ENCODE data around the gene AKAP13. TPM values are rescaled to one million over a fixed set of nuclear protein-coding genes. Genes with fewer than 3 reads are reported as not detected.

Gene AKAP13
- total and polyA plus RNA-seq, 2 of the 13 experiments (the other 11 are each of a cell fraction or from before 2014, with no cell fraction given), result 6.7 to 27.1 TPM

DNA sequence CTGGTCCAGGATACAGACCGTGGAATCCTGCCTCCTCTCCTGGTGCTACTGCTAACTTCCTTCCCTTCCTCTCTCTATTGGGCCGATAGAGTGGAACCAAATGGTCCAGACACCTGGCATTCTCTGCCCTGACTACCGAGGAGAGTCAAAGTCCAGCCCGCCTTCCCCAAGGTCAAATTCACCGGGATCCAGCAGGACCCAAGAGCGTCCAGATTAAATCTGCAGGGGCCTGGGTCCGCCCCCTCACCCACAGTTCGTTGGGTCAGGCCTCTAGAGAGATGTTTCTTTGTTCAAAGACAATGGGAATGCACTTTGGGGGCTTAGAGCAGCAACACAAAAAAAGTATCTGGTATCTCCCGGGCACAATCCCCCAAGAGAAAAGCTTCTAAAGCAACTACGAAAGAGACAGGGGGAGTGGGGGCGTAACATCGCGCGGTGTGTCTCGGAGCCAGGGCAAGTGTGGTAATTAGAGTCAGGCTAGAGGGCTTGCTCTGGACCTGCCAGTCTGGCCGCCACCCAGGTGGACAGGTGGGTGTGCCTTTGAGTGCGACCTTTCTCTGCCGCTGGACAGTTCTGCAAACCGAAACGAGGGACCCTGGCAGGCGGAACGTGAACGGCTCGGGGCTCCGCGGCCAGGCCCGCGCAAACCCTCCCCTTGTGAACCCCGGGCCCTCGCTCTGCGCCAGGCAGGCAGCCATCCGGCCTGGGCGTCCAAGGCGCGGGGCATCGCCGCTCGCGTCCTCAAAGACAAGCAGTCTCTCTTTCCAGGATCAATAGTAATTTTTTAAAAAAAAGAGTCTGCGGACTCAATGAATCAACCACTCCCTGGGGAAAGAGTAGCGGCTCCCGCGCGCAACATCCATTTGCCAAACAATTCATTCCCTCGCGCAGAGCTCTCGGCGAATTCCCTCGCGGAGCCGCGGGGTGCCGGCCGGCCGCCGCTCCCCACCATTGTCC is 413.5 kb downstream of the AKAP13 start (continued):
- TF ChIP-seq, protein P1, sequence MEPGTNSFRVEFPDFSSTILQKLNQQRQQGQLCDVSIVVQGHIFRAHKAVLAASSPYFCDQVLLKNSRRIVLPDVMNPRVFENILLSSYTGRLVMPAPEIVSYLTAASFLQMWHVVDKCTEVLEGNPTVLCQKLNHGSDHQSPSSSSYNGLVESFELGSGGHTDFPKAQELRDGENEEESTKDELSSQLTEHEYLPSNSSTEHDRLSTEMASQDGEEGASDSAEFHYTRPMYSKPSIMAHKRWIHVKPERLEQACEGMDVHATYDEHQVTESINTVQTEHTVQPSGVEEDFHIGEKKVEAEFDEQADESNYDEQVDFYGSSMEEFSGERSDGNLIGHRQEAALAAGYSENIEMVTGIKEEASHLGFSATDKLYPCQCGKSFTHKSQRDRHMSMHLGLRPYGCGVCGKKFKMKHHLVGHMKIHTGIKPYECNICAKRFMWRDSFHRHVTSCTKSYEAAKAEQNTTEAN (CRISPR knock-in tag; conservative IDR thresholded peaks at IDR 0.05), result no peak
- no peak for TF ChIP-seq POGZ (CRISPR knock-in tag; IDR thresholded peaks at IDR 0.05)
- TF ChIP-seq TEAD2 (CRISPR knock-in tag; IDR thresholded peaks at IDR 0.05), result no peak
- no peak for TF ChIP-seq ZUFSP (CRISPR knock-in tag; IDR thresholded peaks at IDR 0.05; ENCODE audit: borderline replicate concordance)
- TF ChIP-seq ZBTB38 (CRISPR knock-in tag; IDR thresholded peaks at IDR 0.05), result no peak
- TF ChIP-seq CENPX (CRISPR knock-in tag; IDR thresholded peaks at IDR 0.05), result no peak
- TF ChIP-seq SALL1 (CRISPR knock-in tag; IDR thresholded peaks at IDR 0.05), result 0 out of 2 replicates have a peak, but pooled peaks have one; percentile 31
- TF ChIP-seq CENPBD1 (CRISPR knock-in tag; IDR thresholded peaks at IDR 0.05; ENCODE audit: borderline replicate concordance, low read depth), result no peak
- TF ChIP-seq U2AF2 (IDR thresholded peaks at IDR 0.05; ENCODE audit: low read depth, low read length), result no peak
- no peak for TF ChIP-seq ZNF44 (CRISPR knock-in tag; IDR thresholded peaks at IDR 0.05)
- TF ChIP-seq UBTF (CRISPR knock-in tag; IDR thresholded peaks at IDR 0.05), result 0 out of 2 replicates have a peak, but pooled peaks have one; percentile 61
- no peak for TF ChIP-seq ZNF562 (CRISPR knock-in tag; IDR thresholded peaks at IDR 0.05; ENCODE audit: borderline replicate concordance)
- no peak for TF ChIP-seq ZNF619 (CRISPR knock-in tag; IDR thresholded peaks at IDR 0.05)
- peak; percentile 23; the same call in 1 of the 2 replicates for TF ChIP-seq ZNF792 (CRISPR knock-in tag; IDR thresholded peaks at IDR 0.05)
- TF ChIP-seq, protein P2, sequence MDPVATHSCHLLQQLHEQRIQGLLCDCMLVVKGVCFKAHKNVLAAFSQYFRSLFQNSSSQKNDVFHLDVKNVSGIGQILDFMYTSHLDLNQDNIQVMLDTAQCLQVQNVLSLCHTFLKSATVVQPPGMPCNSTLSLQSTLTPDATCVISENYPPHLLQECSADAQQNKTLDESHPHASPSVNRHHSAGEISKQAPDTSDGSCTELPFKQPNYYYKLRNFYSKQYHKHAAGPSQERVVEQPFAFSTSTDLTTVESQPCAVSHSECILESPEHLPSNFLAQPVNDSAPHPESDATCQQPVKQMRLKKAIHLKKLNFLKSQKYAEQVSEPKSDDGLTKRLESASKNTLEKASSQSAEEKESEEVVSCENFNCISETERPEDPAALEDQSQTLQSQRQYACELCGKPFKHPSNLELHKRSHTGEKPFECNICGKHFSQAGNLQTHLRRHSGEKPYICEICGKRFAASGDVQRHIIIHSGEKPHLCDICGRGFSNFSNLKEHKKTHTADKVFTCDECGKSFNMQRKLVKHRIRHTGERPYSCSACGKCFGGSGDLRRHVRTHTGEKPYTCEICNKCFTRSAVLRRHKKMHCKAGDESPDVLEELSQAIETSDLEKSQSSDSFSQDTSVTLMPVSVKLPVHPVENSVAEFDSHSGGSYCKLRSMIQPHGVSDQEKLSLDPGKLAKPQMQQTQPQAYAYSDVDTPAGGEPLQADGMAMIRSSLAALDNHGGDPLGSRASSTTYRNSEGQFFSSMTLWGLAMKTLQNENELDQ (CRISPR knock-in tag; IDR thresholded peaks at IDR 0.05; ENCODE audit: borderline replicate concordance), result no peak
- TF ChIP-seq DDIT3 (CRISPR knock-in tag; IDR thresholded peaks at IDR 0.05), result no peak
- TF ChIP-seq ZFX (CRISPR knock-in tag; IDR thresholded peaks at IDR 0.05; ENCODE audit: low read depth), result peak; percentile 63; the same call in 1 of the 2 replicates
- no peak for TF ChIP-seq ZEB1 (IDR thresholded peaks at IDR 0.05; ENCODE audit: insufficient replicate concordance, low read depth)
